ENCODE data around the gene C5orf63.

Gene C5orf63

GRCh38 chr5:127097278-127097677 lies 24.0 kb upstream of the C5orf63 start:
- no peak for TF ChIP-seq CTCF (IDR thresholded peaks at IDR 0.05; ENCODE audit: insufficient read depth, low read depth, low read length, missing control alignments)
- no peak for DNase-seq (ENCODE audit: low read depth)
- no peak overlapping the region for H3K4me3 ChIP-seq (ENCODE audit: low read depth, low read length)

- DNase-seq (ENCODE audit: low read depth), result no peak
- TF ChIP-seq CTCF (IDR thresholded peaks at IDR 0.05; ENCODE audit: insufficient read depth, low read depth, low read length, missing control alignments), result no peak
- H3K4me3 ChIP-seq (ENCODE audit: low read depth, low read length), result no peak overlapping the region
Measured at GRCh38 chr5:127096328-127096993, 23.2 kb upstream of the C5orf63 start.

- no peak for TF ChIP-seq CTCF (IDR thresholded peaks at IDR 0.05; ENCODE audit: insufficient read depth, low read depth, low read length, missing control alignments)
- H3K4me3 ChIP-seq (ENCODE audit: low read depth, low read length), result no peak overlapping the region
- DNase-seq (ENCODE audit: low read depth), result no peak
Measured at GRCh38 chr5:127094161-127094814, 21.0 kb upstream of the C5orf63 start.

GRCh38 chr5:127092690-127093089 lies 19.4 kb upstream of the C5orf63 start:
- no peak for TF ChIP-seq CTCF (IDR thresholded peaks at IDR 0.05; ENCODE audit: insufficient read depth, low read depth, low read length, missing control alignments)
- no peak overlapping the region for H3K4me3 ChIP-seq (ENCODE audit: low read depth, low read length)
- no peak for DNase-seq (ENCODE audit: low read depth)

GRCh38 chr5:127089191-127089590 lies 15.9 kb upstream of the C5orf63 start:
- no peak for DNase-seq (ENCODE audit: low read depth)
- no peak overlapping the region for H3K4me3 ChIP-seq (ENCODE audit: low read depth, low read length)
- TF ChIP-seq CTCF (IDR thresholded peaks at IDR 0.05; ENCODE audit: insufficient read depth, low read depth, low read length, missing control alignments), result no peak

- no peak overlapping the region for H3K4me3 ChIP-seq (ENCODE audit: low read depth, low read length)
- no peak for TF ChIP-seq CTCF (IDR thresholded peaks at IDR 0.05; ENCODE audit: insufficient read depth, low read depth, low read length, missing control alignments)
- no peak for DNase-seq (ENCODE audit: low read depth)
Measured at GRCh38 chr5:127088251-127088650, 14.9 kb upstream of the C5orf63 start.

- no peak overlapping the region for H3K4me3 ChIP-seq (ENCODE audit: low read depth, low read length)
- no peak for DNase-seq (ENCODE audit: low read depth)
- TF ChIP-seq CTCF (IDR thresholded peaks at IDR 0.05; ENCODE audit: insufficient read depth, low read depth, low read length, missing control alignments), result no peak
Measured at GRCh38 chr5:127086589-127086988, 13.3 kb upstream of the C5orf63 start.
